ENCODE data around the gene FOXM1. TPM values are rescaled to one million over a fixed set of nuclear protein-coding genes. Genes with fewer than 3 reads are reported as not detected.

FOXM1 gene
- 10 to 100 TPM in 1 of 2 donors, 1 to 10 TPM in 1; 1.2 to 10.8 TPM for total RNA-seq

GRCh38 chr12:2877047-2877952 lies at the start of gene FOXM1, which contains the start of gene RHNO1:
Gene FOXM1 (minus strand): TSS chr12:2877174. CDS start chr12:2874478, 2,696 bp downstream.
Gene RHNO1 (plus strand): TSS chr12:2877223. CDS start chr12:2885367, 8,144 bp downstream.
- under 1% methylated on average over 68 of the region's 70 CpGs for WGBS

GRCh38 chr12:2925322-2925995 lies 48.5 kb upstream of the FOXM1 start:
- 48% methylated on average over 6 of the region's 6 CpGs for WGBS
- DNase-seq (ENCODE audit: low spot score), result no peak
- no peaks in the 10 kb centered on the region for H3K4me1 ChIP-seq (replicated peaks)
- no peaks in the 10 kb centered on the region for H3K9me3 ChIP-seq
- intact Hi-C loops (cut with DNase I), result no loop called here
- no peak for TF ChIP-seq POLR2A (IDR thresholded peaks at IDR 0.05)
- TF ChIP-seq CTCF (IDR thresholded peaks at IDR 0.05), result no peak
- TF ChIP-seq POLR2AphosphoS5 (IDR thresholded peaks at IDR 0.05), result no peak
- H3K27ac ChIP-seq, result no peak overlapping the region
- peaks cover 0 to 5% of the 10 kb centered on the region in 2 donors for H3K36me3 ChIP-seq
- no peaks in the 10 kb centered on the region for H3K27me3 ChIP-seq (replicated peaks; ENCODE audit: insufficient read depth)
- H3K4me3 ChIP-seq, result no peak overlapping the region

More at GRCh38 chr12:2877047-2877952, at the start of gene FOXM1, which contains the start of gene RHNO1:
- peaks cover 4% of the 10 kb centered on the region for H3K4me1 ChIP-seq (replicated peaks)
- no peaks in the 10 kb centered on the region for H3K9me3 ChIP-seq
- H3K4me3 ChIP-seq, result peak within 1 kb of the TSS; percentile 72 to 73
- TF ChIP-seq POLR2AphosphoS5 (IDR thresholded peaks at IDR 0.05) (peak; percentile 80), CTCF (IDR thresholded peaks at IDR 0.05) (no peak), POLR2A (IDR thresholded peaks at IDR 0.05) (peak; percentile 77)
- H3K27ac ChIP-seq, result peak within 1 kb of the TSS; percentile 95 to 97
- peak; percentile 92 for DNase-seq (ENCODE audit: low spot score)
- H3K36me3 ChIP-seq, result no peaks in the 10 kb centered on the region
- intact Hi-C loops (cut with DNase I), result no loop called here
- no peaks in the 10 kb centered on the region for H3K27me3 ChIP-seq (replicated peaks; ENCODE audit: insufficient read depth)

GRCh38 chr12:2924019-2924418 lies 47.0 kb upstream of the FOXM1 start:
- no peak for TF ChIP-seq CTCF (IDR thresholded peaks at IDR 0.05)
- TF ChIP-seq POLR2A (IDR thresholded peaks at IDR 0.05), result no peak
- no peak for TF ChIP-seq POLR2AphosphoS5 (IDR thresholded peaks at IDR 0.05)
- Histone ChIP-seq H3K27me3 (replicated peaks; ENCODE audit: insufficient read depth) (no peaks in the 10 kb centered on the region), H3K9me3 (no peaks in the 10 kb centered on the region), H3K4me1 (replicated peaks) (no peaks in the 10 kb centered on the region), H3K27ac (no peak overlapping the region), H3K36me3 (peaks cover 0 to 5% of the 10 kb centered on the region in 2 donors), H3K4me3 (no peak overlapping the region)
- intact Hi-C loops (cut with DNase I), result no loop called here
- WGBS, result 82% methylated on average over 3 of the region's 3 CpGs
- no peak for DNase-seq (ENCODE audit: low spot score)

- intact Hi-C loops (cut with DNase I), result no loop called here
- no peak for TF ChIP-seq CTCF (IDR thresholded peaks at IDR 0.05)
- TF ChIP-seq POLR2AphosphoS5 (IDR thresholded peaks at IDR 0.05), result no peak
- TF ChIP-seq POLR2A (IDR thresholded peaks at IDR 0.05), result no peak
- H3K36me3 ChIP-seq, result peaks cover 0 to 5% of the 10 kb centered on the region in 2 donors
- WGBS, result 98% methylated on average over 9 of the region's 9 CpGs
- no peak for DNase-seq (ENCODE audit: low spot score)
- H3K4me3 ChIP-seq, result no peak overlapping the region
- H3K27me3 ChIP-seq (replicated peaks; ENCODE audit: insufficient read depth), result no peaks in the 10 kb centered on the region
- no peaks in the 10 kb centered on the region for H3K9me3 ChIP-seq
- no peak overlapping the region for H3K27ac ChIP-seq
- no peaks in the 10 kb centered on the region for H3K4me1 ChIP-seq (replicated peaks)
These were observed 46.1 kb upstream of the FOXM1 start for GRCh38 chr12:2923057-2923456.

All from prostate gland (tissue), 2 donors.